GM18511 (cell line): Measurements from ENCODE around the gene DNAJC27.

Source experiments
- ATAC-seq: cut with Tn5 transposase; IDR thresholded peaks from one replicate; pipeline ENCODE4 v1.9.1; 2021; ENCODE audit warnings: mild to moderate bottlenecking, moderate library complexity; ENCODE audit not compliant: unreplicated experiment

The DNAJC27 gene

GRCh38 chr2:24909555-24910177 lies 62.1 kb downstream of the DNAJC27 start:
- no peak for ATAC-seq

GRCh38 chr2:24908461-24908901 lies 63.3 kb downstream of the DNAJC27 start:
- ATAC-seq: no peak

- no peak for ATAC-seq
These were observed 64.6 kb downstream of the DNAJC27 start for GRCh38 chr2:24907116-24907515.

GRCh38 chr2:24906466-24906865 lies 65.3 kb downstream of the DNAJC27 start:
- ATAC-seq: no peak

- ATAC-seq: no peak
These were observed 68.3 kb downstream of the DNAJC27 start for GRCh38 chr2:24903161-24904103.

- ATAC-seq: no peak
These were observed 72.3 kb downstream of the DNAJC27 start for GRCh38 chr2:24899361-24899910.

- no peak for ATAC-seq
These were observed 73.3 kb downstream of the DNAJC27 start for GRCh38 chr2:24898122-24899109.

GRCh38 chr2:24894750-24895149 lies 77.0 kb downstream of the DNAJC27 start:
- no peak for ATAC-seq

GRCh38 chr2:24893934-24894333 lies 77.8 kb downstream of the DNAJC27 start:
- ATAC-seq: no peak
